K562 (cell line): ENCODE data around the gene GPX1. TPM values are rescaled to one million over a fixed set of nuclear protein-coding genes. Genes with fewer than 3 reads are reported as not detected.
A peak's percentile ranks its signal among the peaks of the same experiment; 100 is the strongest.

Source experiments
- ATAC-seq: fragments of 200-7000 bp; cut with Tn5 transposase; 3 replicates; pipeline ENCODE4 v1.9.1; 2020; ENCODE audit warnings: moderate library complexity
- BruUV-seq: library from RNA; stranded (reverse); fragments of 400-500 nt; replicated peaks from 2 replicates; lab custom pipeline; 2021; lab: Mats Ljungman, UMichigan
- CTCF ChIA-PET: fragments of 300-600 bp; formaldehyde crosslinking; extraction: SDS; loops from one replicate; lab custom pipeline; 2021; ENCODE audit warnings: low intra/inter-chr PET ratio; lab: Yijun Ruan, JAX
- POLR2A ChIA-PET: fragments of 300-600, 350-650 bp; sonication (Branson Sonifier 250); formaldehyde crosslinking; extraction: SDS; loops from one replicate; lab custom pipeline; 2021; ENCODE audit warnings: antibody characterized with exemption, inconsistent platforms; lab: Yijun Ruan, JAX
- DNase-seq, 4 experiments: peaks; one replicate each; pipeline versions ENCODE4 v3.0.0 to v3.0.0-alpha.2; 2011 to 2018; ENCODE audit warnings: low spot score in 3 of 4, mixed read lengths in 3 of 4; ENCODE audit errors: extremely low read depth in 1 of 4
- FAIRE-seq: peaks from 2 replicates; lab custom pipeline; 2011; peaks lifted over from hg19 to GRCh38; lab: Jason Lieb, UNC
- H2AFZ ChIP-seq: 2 replicates; pipeline ENCODE4 v1.6.0; 2011; ENCODE audit warnings: low read depth, low read length, control low read depth, inconsistent platforms
- H3K27ac ChIP-seq: fragments of 200-600 bp; 3 replicates; pipeline ENCODE4 v1.8.0; 2011; ENCODE audit warnings: low read depth, mild to moderate bottlenecking, control low read depth, inconsistent platforms, low read length, moderate library complexity, mixed read lengths; ENCODE audit errors: extremely low read depth
- H3K27me3 ChIP-seq, 2 experiments: fragments of 300-600 bp in 1 of 2; 2 replicates in 1 of 2; 3 replicates in 1 of 2; pipeline versions ENCODE4 v1.6.0 to v1.8.0; 2011; ENCODE audit warnings: inconsistent platforms in 2 of 2, low read length in 2 of 2, mild to moderate bottlenecking in 1 of 2, mixed read lengths in 1 of 2, moderate library complexity in 1 of 2; ENCODE audit not compliant: control insufficient read depth in 2 of 2, insufficient read depth in 2 of 2
- H3K36me3 ChIP-seq: fragments of 300-600 bp; 3 replicates; pipeline ENCODE4 v1.8.0; 2011; ENCODE audit warnings: mild to moderate bottlenecking, low read length, inconsistent platforms; ENCODE audit not compliant: control insufficient read depth, insufficient read depth
- H3K4me1 ChIP-seq, 2 experiments: fragments of 200-600 bp in 1 of 2; replicated peaks in 1 of 2; 2 replicates in 1 of 2; 3 replicates in 1 of 2; pipeline versions ENCODE4 v1.5.1 to v1.8.0; 2011; ENCODE audit warnings: inconsistent platforms in 2 of 2, low read length in 2 of 2, mild to moderate bottlenecking in 1 of 2, mixed read lengths in 1 of 2, moderate library complexity in 1 of 2; ENCODE audit not compliant: control insufficient read depth in 2 of 2, insufficient read depth in 2 of 2
- H3K4me2 ChIP-seq: 2 replicates; pipeline ENCODE4 v1.6.1; 2011; ENCODE audit warnings: low read length, control low read depth, inconsistent platforms, mixed read lengths; ENCODE audit not compliant: insufficient read depth
- H3K4me3 ChIP-seq: fragments of 200-600 bp; sonication (generic), shearing (Covaris generic); 2 replicates; pipeline ENCODE4 v1.5.1; 2016; ENCODE audit warnings: control low read depth, inconsistent platforms
- H3K79me2 ChIP-seq: fragments of 200-600 bp; 3 replicates; pipeline ENCODE4 v1.8.0; 2011; ENCODE audit warnings: low read length, inconsistent platforms; ENCODE audit not compliant: control insufficient read depth, insufficient read depth
- H3K9ac ChIP-seq, 2 experiments: 2 replicates each; pipeline versions ENCODE4 v1.6.0 to v1.6.1; 2011; ENCODE audit warnings: low read depth in 2 of 2, low read length in 2 of 2, control low read depth in 1 of 2, inconsistent platforms in 1 of 2, mild to moderate bottlenecking in 1 of 2, mixed read lengths in 1 of 2; ENCODE audit not compliant: insufficient read depth in 1 of 2
- H3K9me1 ChIP-seq: one replicate; pipeline ENCODE4 v1.6.0; 2011; ENCODE audit warnings: inconsistent platforms, mild to moderate bottlenecking, low read length, moderate library complexity; ENCODE audit not compliant: control insufficient read depth, insufficient read depth
- H3K9me3 ChIP-seq: replicated peaks from 2 replicates; pipeline ENCODE4 v1.5.1; 2011; ENCODE audit warnings: low read depth, low read length, inconsistent platforms; ENCODE audit not compliant: control insufficient read depth, insufficient read depth
- H4K20me1 ChIP-seq: replicated peaks from 2 replicates; pipeline ENCODE4 v1.6.1; 2011; ENCODE audit warnings: low read length, inconsistent platforms, mixed read lengths; ENCODE audit not compliant: control insufficient read depth, insufficient read depth
- CHAMP1 ChIP-seq: fragments of 450-650 bp; IDR thresholded peaks from 2 replicates; pipeline ENCODE4 v1.6.1; 2016; ENCODE audit warnings: mild to moderate bottlenecking
- MCM3 ChIP-seq: fragments of 450-650 bp; IDR thresholded peaks from 2 replicates; pipeline ENCODE4 v1.6.1; 2016
- PKNOX1 ChIP-seq: fragments of 450-650 bp; IDR thresholded peaks from 2 replicates; pipeline ENCODE4 v1.6.1; 2016
- PURB ChIP-seq: sonication (generic); formaldehyde crosslinking; IDR thresholded peaks from 2 replicates; pipeline ENCODE4 v1.9.0; 2021; ENCODE audit warnings: low read depth, mild to moderate bottlenecking, missing genetic modification reagents
- SMAD1 ChIP-seq: fragments of 150-350 bp; IDR thresholded peaks from 2 replicates; pipeline ENCODE4 v1.6.1; 2014; ENCODE audit warnings: low read length, low read depth; ENCODE audit not compliant: partially characterized antibody
- ZBTB33 ChIP-seq: sonication (generic); formaldehyde crosslinking; IDR thresholded peaks from 2 replicates; pipeline ENCODE4 v1.8.1; 2023; ENCODE audit warnings: mild to moderate bottlenecking, missing genetic modification reagents
- WGBS: fragments of 100-300 bp; shearing (Covaris generic); methylation state at CpG from one replicate; pipeline ENCODE4 v1.1.6; 2016; ENCODE audit warnings: low coverage, mixed read lengths; ENCODE audit not compliant: insufficient coverage; ENCODE audit errors: missing lambda C conversion rate; 5-methylcytosine and 5-hydroxymethylcytosine counted together
- in situ Hi-C: fragments of 300-500 bp; cut with MboI; formaldehyde crosslinking; loops from 4 replicates; pipeline ENCODE4 v1.15.0; 2018; ENCODE audit warnings: inconsistent platforms, mixed read lengths
- intact Hi-C: fragments of 100-400 bp; cut with micrococcal nuclease; formaldehyde crosslinking; loops from 2 replicates; pipeline ENCODE4 v1.14.2; 2022
- polyA plus RNA-seq, 8 experiments: library from polyadenylated mRNA; depleted of rRNA in 4 of 8; stranded (reverse) in 5 of 8; unstranded in 3 of 8; fragments of >200 nt; fragmentation: Nextera tagmentation in 2 of 8; fragmentation: Illumina TruSeq in 1 of 8; extraction: Ambion mirVana in 2 of 8; extraction: Trizol in 1 of 8; gene quantifications; 2 replicates each; pipeline versions ENCODE4 v1.2.1 to v1.2.3, GENCODE V29; 2011 to 2014; ENCODE audit warnings: inconsistent platforms in 1 of 8, missing spikeins in 1 of 8
- total RNA-seq, 7 experiments: library from RNA; depleted of rRNA in 6 of 7; stranded (reverse); fragments of >200 nt in 6 of 7; fragmentation: Illumina TruSeq in 2 of 7; extraction: Trizol in 2 of 7; gene quantifications; 2 replicates each; pipeline versions ENCODE4 v1.2.1 to v1.2.3, GENCODE V29; 2011 to 2021; ENCODE audit warnings: low replicate concordance in 1 of 7

The GPX1 gene
- total and polyA plus RNA-seq, 9 of the 15 experiments (the other 6 are each of a cell fraction or from before 2014, with no cell fraction given) = 0.08 to 1.3 (median 0.21) TPM; not detected in 5

- no peak for TF ChIP-seq MCM3
- Histone ChIP-seq H3K9me3 (no peaks in the 10 kb centered on the region), H3K27me3 (no peaks in the 10 kb centered on the region), H3K9ac (no peak overlapping the region), H3K4me1 (peaks cover 6 to 15% of the 10 kb centered on the region in 2 experiments; a peak in 4 of 5 replicates), H3K4me3 (no peak overlapping the region), H3K79me2 (peaks cover 90% of the 10 kb centered on the region), H2AFZ (no peak overlapping the region), H3K27ac (no peak overlapping the region), H4K20me1 (peaks cover 18% of the 10 kb centered on the region), H3K9me1 (no peaks in the 10 kb centered on the region), H3K36me3 (peaks cover 13% of the 10 kb centered on the region; the same call in 2 of the 3 replicates), H3K4me2 (no peak overlapping the region)
- POLR2A ChIA-PET = interaction anchor here (0.6 to 2.0 kb wide), 4 partner anchors 10 to 1386 kb away, joined by 3 to 6 read pairs (median 4); partner anchors contain the start of gene RHOA
- DNase-seq (no peak), FAIRE-seq (no peak), ATAC-seq (no peak)
- intact Hi-C loops = no loop called here
- CTCF ChIA-PET = no interaction called here
- WGBS = 99% methylated on average over 6 of the region's 6 CpGs
- no TSS peak for BruUV-seq
- in situ Hi-C loops = no loop called here
Observed at GRCh38 chr3:49389297-49389696, 31.1 kb upstream of the GPX1 start.

- H3K79me2 ChIP-seq = peaks cover 96% of the 10 kb centered on the region
- no peaks in the 10 kb centered on the region for H3K9me1 ChIP-seq
- H3K27ac ChIP-seq = no peak overlapping the region
- in situ Hi-C loops = no loop called here
- no peaks in the 10 kb centered on the region for H3K9me3 ChIP-seq
- ATAC-seq (peak; percentile 25; the same call in 1 of the 3 replicates), DNase-seq (no peak)
- H3K36me3 ChIP-seq = peaks cover 12% of the 10 kb centered on the region; the same call in 2 of the 3 replicates
- no peak overlapping the region for H2AFZ ChIP-seq
- H3K9ac ChIP-seq = no peak overlapping the region
- TF ChIP-seq CHAMP1 (no peak), PKNOX1 (peak; percentile 42), PURB (CRISPR knock-in tag) (no peak), ZBTB33 (CRISPR knock-in tag) (no peak), SMAD1 (no peak)
- TF ChIP-seq, all 486 proteins: peak for 1
- WGBS = 73% methylated on average over 1 of the region's 1 CpG
- POLR2A ChIA-PET = interaction anchor here (0.7 to 2.0 kb wide), 3 partner anchors 9 to 23 kb away, joined by 3 to 6 read pairs (median 4); partner anchors contain the start of gene RHOA
- Histone ChIP-seq H4K20me1 (peaks cover 22% of the 10 kb centered on the region), H3K4me1 (peaks cover 6 to 15% of the 10 kb centered on the region in 2 experiments; a peak in 4 of 5 replicates), H3K4me2 (no peak overlapping the region), H3K4me3 (no peak overlapping the region), H3K27me3 (no peaks in the 10 kb centered on the region)
- no peak for FAIRE-seq
- no TSS peak for BruUV-seq
- CTCF ChIA-PET = no interaction called here
- intact Hi-C loops = no loop called here
Observed at GRCh38 chr3:49388289-49388820, 30.2 kb upstream of the GPX1 start.
